MCF 10A (cell line): ENCODE measurements around the gene CCDC171. TPM values are rescaled to one million over a fixed set of nuclear protein-coding genes. Genes with fewer than 3 reads are reported as not detected.

Source experiments
- BruUV-seq: library from RNA; stranded (reverse); fragments of 400-500 nt; replicated peaks from 2 replicates; lab custom pipeline; 2021; lab: Mats Ljungman, UMichigan
- CTCF ChIA-PET: fragments of 300-600 bp; sonication (Branson Sonifier 250); formaldehyde crosslinking; extraction: SDS; loops from one replicate; lab custom pipeline; 2021; ENCODE audit warnings: antibody characterized with exemption, inconsistent platforms; lab: Yijun Ruan, JAX
- POLR2A ChIA-PET: fragments of 300-600, 350-650 bp; sonication (Branson Sonifier 250); formaldehyde crosslinking; extraction: SDS; loops from one replicate; lab custom pipeline; 2020; ENCODE audit warnings: antibody characterized with exemption, inconsistent platforms; lab: Yijun Ruan, JAX
- DNase-seq: peaks from one replicate; pipeline ENCODE4 v3.0.0-alpha.2; 2018; ENCODE audit not compliant: unreplicated experiment
- H3K27ac Mint-ChIP-seq: one replicate; pipeline ENCODE4 v1.8.0; 2022; ENCODE audit warnings: mild to moderate bottlenecking, low read depth, mixed read lengths; ENCODE audit not compliant: unreplicated experiment
- H3K27me3 Mint-ChIP-seq: one replicate; pipeline ENCODE4 v1.8.0; 2022; ENCODE audit warnings: mixed read lengths; ENCODE audit not compliant: insufficient read depth, unreplicated experiment
- H3K36me3 Mint-ChIP-seq: one replicate; pipeline ENCODE4 v1.8.0; 2022; ENCODE audit warnings: mild to moderate bottlenecking, moderate library complexity, mixed read lengths; ENCODE audit not compliant: insufficient read depth, unreplicated experiment
- H3K4me1 Mint-ChIP-seq: one replicate; pipeline ENCODE4 v1.8.0; 2022; ENCODE audit warnings: mixed read lengths; ENCODE audit not compliant: insufficient read depth, unreplicated experiment
- H3K4me3 Mint-ChIP-seq: one replicate; pipeline ENCODE4 v1.8.0; 2022; ENCODE audit warnings: mild to moderate bottlenecking, moderate library complexity, mixed read lengths; ENCODE audit not compliant: unreplicated experiment
- H3K9me3 Mint-ChIP-seq: one replicate; pipeline ENCODE4 v1.8.0; 2022; ENCODE audit warnings: mixed read lengths; ENCODE audit not compliant: unreplicated experiment
- intact Hi-C: fragments of 100-400 bp; cut with micrococcal nuclease; formaldehyde crosslinking; loops from 2 replicates; pipeline ENCODE4 v1.14.1; 2022
- total RNA-seq: library from RNA; stranded (reverse); gene quantifications from 2 replicates; pipeline ENCODE4 v1.2.3, GENCODE V29; 2022
- TF ChIP-seq, protein P1 (sequence below): fragments of 200-600 bp; IDR thresholded peaks from one replicate; pipeline ENCODE4 v1.8.0; 2022; ENCODE audit warnings: antibody characterized with exemption, mild to moderate bottlenecking; ENCODE audit not compliant: unreplicated experiment

CCDC171 gene
- total RNA-seq, 1 experiment from 2014 or later: 1.7 TPM

DNA sequence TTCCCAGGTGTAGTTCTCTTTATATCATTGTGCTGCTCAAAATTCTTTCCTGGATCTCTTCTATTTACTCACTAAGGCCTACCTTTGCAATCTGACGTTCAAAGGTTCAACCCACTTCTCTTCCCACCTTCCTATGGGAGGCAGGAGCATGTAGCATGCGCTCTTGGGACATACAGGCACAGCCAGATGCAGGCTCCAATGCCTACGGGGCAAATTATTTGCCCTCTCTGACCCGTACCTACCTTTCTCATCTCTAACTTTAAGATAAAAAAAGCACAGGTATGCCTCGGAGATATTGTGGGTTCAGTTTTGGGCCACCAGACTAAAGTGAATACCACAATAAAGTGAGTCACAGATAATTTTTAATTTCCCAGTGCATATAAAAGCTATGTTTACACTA, 460.5 kb downstream of the CCDC171 start:
- Mint-ChIP-seq H3K27me3 (no peaks in the 10 kb centered on the region), H3K36me3 (no peaks in the 10 kb centered on the region), H3K27ac (no peak overlapping the region), H3K4me3 (no peak overlapping the region), H3K4me1 (peaks cover 7% of the 10 kb centered on the region), H3K9me3 (no peaks in the 10 kb centered on the region)
- ChIA-PET CTCF (interaction anchor here (0.6 kb wide), 1 partner anchor 254 kb away, joined by 3 read pairs; no protein-coding TSS in a partner anchor), POLR2A (no interaction called here)
- intact Hi-C loops: no loop called here
- TF ChIP-seq, protein P1, sequence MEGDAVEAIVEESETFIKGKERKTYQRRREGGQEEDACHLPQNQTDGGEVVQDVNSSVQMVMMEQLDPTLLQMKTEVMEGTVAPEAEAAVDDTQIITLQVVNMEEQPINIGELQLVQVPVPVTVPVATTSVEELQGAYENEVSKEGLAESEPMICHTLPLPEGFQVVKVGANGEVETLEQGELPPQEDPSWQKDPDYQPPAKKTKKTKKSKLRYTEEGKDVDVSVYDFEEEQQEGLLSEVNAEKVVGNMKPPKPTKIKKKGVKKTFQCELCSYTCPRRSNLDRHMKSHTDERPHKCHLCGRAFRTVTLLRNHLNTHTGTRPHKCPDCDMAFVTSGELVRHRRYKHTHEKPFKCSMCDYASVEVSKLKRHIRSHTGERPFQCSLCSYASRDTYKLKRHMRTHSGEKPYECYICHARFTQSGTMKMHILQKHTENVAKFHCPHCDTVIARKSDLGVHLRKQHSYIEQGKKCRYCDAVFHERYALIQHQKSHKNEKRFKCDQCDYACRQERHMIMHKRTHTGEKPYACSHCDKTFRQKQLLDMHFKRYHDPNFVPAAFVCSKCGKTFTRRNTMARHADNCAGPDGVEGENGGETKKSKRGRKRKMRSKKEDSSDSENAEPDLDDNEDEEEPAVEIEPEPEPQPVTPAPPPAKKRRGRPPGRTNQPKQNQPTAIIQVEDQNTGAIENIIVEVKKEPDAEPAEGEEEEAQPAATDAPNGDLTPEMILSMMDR: no peak
- no peak for DNase-seq
- BruUV-seq: no TSS peak

DNA sequence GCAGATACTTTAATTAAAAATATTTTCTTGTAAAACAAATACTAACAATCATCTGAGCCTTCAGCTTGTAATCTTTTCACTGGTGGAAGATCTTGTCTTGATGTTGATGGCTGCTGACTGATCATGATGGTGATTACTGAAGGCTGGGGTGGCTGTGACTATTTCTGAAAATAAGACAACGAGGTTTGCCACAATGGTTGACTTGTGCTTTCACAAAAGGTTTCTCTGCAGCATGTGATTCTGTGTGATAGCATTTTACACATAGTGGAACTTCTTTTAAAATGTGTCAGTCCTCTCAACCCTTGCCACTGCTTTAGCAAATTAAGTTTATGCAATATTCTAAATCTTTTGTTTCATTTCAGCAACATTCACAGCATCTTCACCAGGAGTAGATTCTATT, 461.0 kb downstream of the CCDC171 start:
- Mint-ChIP-seq H3K27me3 (no peaks in the 10 kb centered on the region), H3K27ac (no peak overlapping the region), H3K9me3 (no peaks in the 10 kb centered on the region), H3K4me3 (no peak overlapping the region), H3K4me1 (peaks cover 7% of the 10 kb centered on the region), H3K36me3 (no peaks in the 10 kb centered on the region)
- POLR2A ChIA-PET: no interaction called here
- intact Hi-C loops: no loop called here
- no peak for DNase-seq
- TF ChIP-seq, protein P1: no peak
- CTCF ChIA-PET: no interaction called here
- no TSS peak for BruUV-seq

- Mint-ChIP-seq H3K27ac (no peak overlapping the region), H3K27me3 (no peaks in the 10 kb centered on the region), H3K9me3 (no peaks in the 10 kb centered on the region), H3K4me1 (no peaks in the 10 kb centered on the region), H3K4me3 (no peak overlapping the region), H3K36me3 (no peaks in the 10 kb centered on the region)
- no TSS peak for BruUV-seq
- DNase-seq: no peak
- CTCF ChIA-PET: no interaction called here
- intact Hi-C loops: no loop called here
- TF ChIP-seq, protein P1: no peak
- POLR2A ChIA-PET: no interaction called here
Measured at GRCh38 chr9:16022228-16022627, 469.4 kb downstream of the CCDC171 start.

- no peaks in the 10 kb centered on the region for H3K4me1 Mint-ChIP-seq
- intact Hi-C loops: no loop called here
- H3K27ac Mint-ChIP-seq: no peak overlapping the region
- H3K4me3 Mint-ChIP-seq: no peak overlapping the region
- no peaks in the 10 kb centered on the region for H3K36me3 Mint-ChIP-seq
- BruUV-seq: no TSS peak
- H3K9me3 Mint-ChIP-seq: no peaks in the 10 kb centered on the region
- DNase-seq: peak; percentile 41
- ChIA-PET CTCF (no interaction called here), POLR2A (no interaction called here)
- TF ChIP-seq, protein P1: no peak
- no peaks in the 10 kb centered on the region for H3K27me3 Mint-ChIP-seq
Measured at GRCh38 chr9:16023446-16023845, 470.6 kb downstream of the CCDC171 start.

Other genes starting within 250 kb of the CCDC171 start
- 22.8 and 23.3 TPM in 2 replicates for gene TTC39B, start 245.8 kb upstream of the CCDC171 start, total RNA-seq
- gene SNAPC3, start 130.2 kb upstream of the CCDC171 start, total RNA-seq: 20.7 and 21.9 TPM in 2 replicates
- 55.3 and 57.8 TPM in 2 replicates for gene PSIP1, start 42.1 kb upstream of the CCDC171 start, total RNA-seq